Tibial nerve (tissue), 4 donors: ENCODE measurements around the gene TMEM123. TPM values are rescaled to one million over a fixed set of nuclear protein-coding genes. Genes with fewer than 3 reads are reported as not detected.
A peak's percentile ranks its signal among the peaks of the same experiment; 100 is the strongest.

Experiments
- DNase-seq, 2 donors: peaks; one replicate each; pipeline ENCODE4 v3.0.0-alpha.2; 2019; ENCODE audit warnings: low spot score in 2 of 2
- H3K27ac ChIP-seq, 4 donors: fragments of 200-600 bp; sonication (generic) in 3 of 4; one replicate each; pipeline ENCODE4 v1.5.1; 2017 to 2019; ENCODE audit warnings: mild to moderate bottlenecking in 1 of 4
- H3K27me3 ChIP-seq, 2 donors: fragments of 200-600 bp; sonication (generic) in 1 of 2; one replicate each; pipeline versions ENCODE4 v1.5.1 to v1.6.0; 2017 to 2019
- H3K36me3 ChIP-seq, 3 donors: fragments of 200-600 bp; sonication (generic); one replicate each; pipeline ENCODE4 v1.5.1; 2018 to 2019
- H3K4me1 ChIP-seq, 4 donors: fragments of 200-600 bp; sonication (generic) in 3 of 4; one replicate each; pipeline ENCODE4 v1.5.1; 2017 to 2019
- H3K4me3 ChIP-seq, 4 donors: fragments of 200-600 bp; sonication (generic) in 3 of 4; one replicate each; pipeline ENCODE4 v1.5.1; 2017 to 2019; ENCODE audit warnings: mild to moderate bottlenecking in 1 of 4, moderate library complexity in 1 of 4
- H3K9me3 ChIP-seq, 4 donors: fragments of 200-600 bp; sonication (generic) in 3 of 4; one replicate each; pipeline ENCODE4 v1.5.1; 2017 to 2019
- CTCF ChIP-seq, 5 experiments: fragments of 200-600 bp in 3 of 5; fragments of 450-650 bp in 2 of 5; sonication (generic) in 3 of 5; IDR thresholded peaks; one replicate each; pipeline ENCODE4 v1.5.1; 2016 to 2019; ENCODE audit warnings: antibody characterized with exemption in 5 of 5, mild to moderate bottlenecking in 3 of 5, moderate library complexity in 2 of 5
- EP300 ChIP-seq, 2 donors: sonication (generic); formaldehyde crosslinking; IDR thresholded peaks; one replicate each; pipeline ENCODE4 v1.6.1; 2017; ENCODE audit warnings: antibody characterized with exemption in 2 of 2, mild to moderate bottlenecking in 1 of 2
- POLR2A ChIP-seq, 2 donors: fragments of 450-650 bp; IDR thresholded peaks; one replicate each; pipeline ENCODE4 v1.6.1; 2017; ENCODE audit warnings: antibody characterized with exemption in 2 of 2, mild to moderate bottlenecking in 2 of 2, moderate library complexity in 2 of 2
- WGBS, 2 donors: methylation state at CpG; one replicate each; pipeline ENCODE4 v1.1.5; 2018; 5-methylcytosine and 5-hydroxymethylcytosine counted together
- total RNA-seq, 4 donors: library from RNA; depleted of rRNA; stranded (reverse); fragments of >200 nt; gene quantifications; one replicate each; pipeline ENCODE4 v1.1.0, GENCODE V29; 2016

Gene TMEM123
- total RNA-seq, 4 donors from 2014 or later, result 145 to 196 (median 181) TPM

GRCh38 chr11:102430158-102430836, 22.3 kb downstream of the TMEM123 start:
- H3K9me3 ChIP-seq, result peaks cover 0 to 3% (median 0%) of the 10 kb centered on the region in 4 donors
- 63 to 65% methylated on average over 3 of the region's 3 CpGs for WGBS, 2 donors
- H3K36me3 ChIP-seq, result peaks cover 0 to 11% (median 0%) of the 10 kb centered on the region in 3 donors
- peak overlapping the region in 3 of 4 donors; percentile 2 to 83 (median 50) for H3K27ac ChIP-seq
- H3K4me3 ChIP-seq, result no peak overlapping the region
- no peak for DNase-seq
- TF ChIP-seq POLR2A (IDR thresholded peaks at IDR 0.05), result no peak
- no peak for TF ChIP-seq EP300 (IDR thresholded peaks at IDR 0.05)
- TF ChIP-seq CTCF (IDR thresholded peaks at IDR 0.05), result no peak
- peaks cover 0 to 40% (median 24%) of the 10 kb centered on the region in 4 donors for H3K4me1 ChIP-seq
- H3K27me3 ChIP-seq, result no peaks in the 10 kb centered on the region

- Histone ChIP-seq H3K4me1 (peaks cover 0 to 40% (median 27%) of the 10 kb centered on the region in 4 donors), H3K27me3 (no peaks in the 10 kb centered on the region), H3K27ac (peak overlapping the region in 3 of 4 donors; percentile 2 to 83 (median 50)), H3K36me3 (peaks cover 0 to 11% (median 0%) of the 10 kb centered on the region in 3 donors), H3K4me3 (no peak overlapping the region), H3K9me3 (peaks cover 0 to 3% (median 0%) of the 10 kb centered on the region in 4 donors)
- TF ChIP-seq EP300 (IDR thresholded peaks at IDR 0.05) (no peak), POLR2A (IDR thresholded peaks at IDR 0.05) (no peak), CTCF (IDR thresholded peaks at IDR 0.05) (no peak)
- 59 to 64% methylated on average over 4 of the region's 4 CpGs for WGBS, 2 donors
- DNase-seq, result no peak
These were observed 22.9 kb downstream of the TMEM123 start for GRCh38 chr11:102429691-102430090.

- TF ChIP-seq EP300 (IDR thresholded peaks at IDR 0.05) (no peak), POLR2A (IDR thresholded peaks at IDR 0.05) (no peak), CTCF (IDR thresholded peaks at IDR 0.05) (no peak)
- no peak overlapping the region for H3K4me3 ChIP-seq
- H3K4me1 ChIP-seq, result peaks cover 0 to 43% (median 27%) of the 10 kb centered on the region in 4 donors
- peaks cover 0 to 3% (median 0%) of the 10 kb centered on the region in 4 donors for H3K9me3 ChIP-seq
- peaks cover 0 to 11% (median 0%) of the 10 kb centered on the region in 3 donors for H3K36me3 ChIP-seq
- peak overlapping the region in 2 of 4 donors; percentile 50 to 83 for H3K27ac ChIP-seq
- 30 to 34% methylated on average over 3 of the region's 3 CpGs for WGBS, 2 donors
- DNase-seq, result no peak
- no peaks in the 10 kb centered on the region for H3K27me3 ChIP-seq
These were observed 23.3 kb downstream of the TMEM123 start for GRCh38 chr11:102429226-102429625.

- Histone ChIP-seq H3K9me3 (peaks cover 0 to 3% (median 0%) of the 10 kb centered on the region in 4 donors), H3K4me1 (peaks cover 0 to 43% (median 29%) of the 10 kb centered on the region in 4 donors), H3K27ac (peak overlapping the region in 3 of 4 donors; percentile 0 to 83 (median 50)), H3K36me3 (peaks cover 0 to 11% (median 0%) of the 10 kb centered on the region in 3 donors), H3K27me3 (no peaks in the 10 kb centered on the region), H3K4me3 (no peak overlapping the region)
- DNase-seq, result no peak
- TF ChIP-seq CTCF (IDR thresholded peaks at IDR 0.05) (no peak), POLR2A (IDR thresholded peaks at IDR 0.05) (no peak), EP300 (IDR thresholded peaks at IDR 0.05) (no peak)
- 80 to 92% methylated on average over 4 of the region's 4 CpGs for WGBS, 2 donors
These were observed 23.9 kb downstream of the TMEM123 start for GRCh38 chr11:102428696-102429095.

- peaks cover 0 to 55% (median 29%) of the 10 kb centered on the region in 4 donors for H3K4me1 ChIP-seq
- TF ChIP-seq POLR2A (IDR thresholded peaks at IDR 0.05) (no peak), EP300 (IDR thresholded peaks at IDR 0.05) (peak in 1 of 2 donors; percentile 59), CTCF (IDR thresholded peaks at IDR 0.05) (no peak)
- H3K4me3 ChIP-seq, result no peak overlapping the region
- WGBS, 2 donors, result 0% methylated on average over 1 of the region's 1 CpG
- H3K27me3 ChIP-seq, result no peaks in the 10 kb centered on the region
- no peak for DNase-seq
- peak overlapping the region in 3 of 4 donors; percentile 7 to 83 (median 74) for H3K27ac ChIP-seq
- H3K9me3 ChIP-seq, result no peaks in the 10 kb centered on the region
- no peaks in the 10 kb centered on the region for H3K36me3 ChIP-seq
These were observed 25.5 kb downstream of the TMEM123 start for GRCh38 chr11:102427068-102427467.
